ENCODE data around the gene FRAS1. TPM values are rescaled to one million over a fixed set of nuclear protein-coding genes. Genes with fewer than 3 reads are reported as not detected.

Gene FRAS1
- total RNA-seq, 1 donor from 2014 or later = 8.8 TPM

GRCh38 chr4:78186597-78187543 is 129.7 kb downstream of the FRAS1 start:
- no peaks in the 10 kb centered on the region for H3K9me3 ChIP-seq
- intact Hi-C loops (cut with DNase I) = no loop called here
- no peaks in the 10 kb centered on the region for H3K36me3 ChIP-seq
- H3K4me3 ChIP-seq = no peak overlapping the region
- no peak for TF ChIP-seq POLR2A (IDR thresholded peaks at IDR 0.05)
- TF ChIP-seq CTCF (IDR thresholded peaks at IDR 0.05) = no peak
- no peak for TF ChIP-seq POLR2AphosphoS5 (IDR thresholded peaks at IDR 0.05; ENCODE audit: insufficient read depth in 1 of 2, low read depth in 1 of 2)
- no peak for DNase-seq (ENCODE audit: extremely low spot score in 2 of 2)
- no peak overlapping the region for H3K27ac ChIP-seq
- no peaks in the 10 kb centered on the region for H3K27me3 ChIP-seq
- H3K4me1 ChIP-seq = no peaks in the 10 kb centered on the region

GRCh38 chr4:78190068-78190467 is 132.9 kb downstream of the FRAS1 start:
- H3K9me3 ChIP-seq = no peaks in the 10 kb centered on the region
- DNase-seq (ENCODE audit: extremely low spot score in 2 of 2) = no peak
- H3K36me3 ChIP-seq = no peaks in the 10 kb centered on the region
- no peak overlapping the region for H3K4me3 ChIP-seq
- no peaks in the 10 kb centered on the region for H3K27me3 ChIP-seq
- no peak overlapping the region for H3K27ac ChIP-seq
- intact Hi-C loops (cut with DNase I) = no loop called here
- no peak for TF ChIP-seq POLR2A (IDR thresholded peaks at IDR 0.05)
- no peak for TF ChIP-seq POLR2AphosphoS5 (IDR thresholded peaks at IDR 0.05; ENCODE audit: insufficient read depth in 1 of 2, low read depth in 1 of 2)
- TF ChIP-seq CTCF (IDR thresholded peaks at IDR 0.05) = no peak
- no peaks in the 10 kb centered on the region for H3K4me1 ChIP-seq

GRCh38 chr4:78190595-78190994 is 133.5 kb downstream of the FRAS1 start:
- Histone ChIP-seq H3K4me3 (no peak overlapping the region), H3K4me1 (no peaks in the 10 kb centered on the region), H3K27me3 (no peaks in the 10 kb centered on the region), H3K36me3 (no peaks in the 10 kb centered on the region), H3K27ac (no peak overlapping the region), H3K9me3 (no peaks in the 10 kb centered on the region)
- no peak for DNase-seq (ENCODE audit: extremely low spot score in 2 of 2)
- TF ChIP-seq POLR2A (IDR thresholded peaks at IDR 0.05) (no peak), CTCF (IDR thresholded peaks at IDR 0.05) (no peak), POLR2AphosphoS5 (IDR thresholded peaks at IDR 0.05; ENCODE audit: insufficient read depth in 1 of 2, low read depth in 1 of 2) (no peak)
- intact Hi-C loops (cut with DNase I) = no loop called here

GRCh38 chr4:78197947-78198346 is 140.8 kb downstream of the FRAS1 start:
- Histone ChIP-seq H3K36me3 (no peaks in the 10 kb centered on the region), H3K9me3 (no peaks in the 10 kb centered on the region), H3K27ac (no peak overlapping the region), H3K27me3 (no peaks in the 10 kb centered on the region), H3K4me1 (no peaks in the 10 kb centered on the region), H3K4me3 (no peak overlapping the region)
- DNase-seq (ENCODE audit: extremely low spot score in 2 of 2) = no peak
- no peak for TF ChIP-seq CTCF (IDR thresholded peaks at IDR 0.05)
- TF ChIP-seq POLR2A (IDR thresholded peaks at IDR 0.05) = no peak
- TF ChIP-seq POLR2AphosphoS5 (IDR thresholded peaks at IDR 0.05; ENCODE audit: insufficient read depth in 1 of 2, low read depth in 1 of 2) = no peak
- intact Hi-C loops (cut with DNase I) = no loop called here

- no peak for DNase-seq (ENCODE audit: extremely low spot score in 2 of 2)
- H3K9me3 ChIP-seq = no peaks in the 10 kb centered on the region
- TF ChIP-seq POLR2A (IDR thresholded peaks at IDR 0.05) (no peak), POLR2AphosphoS5 (IDR thresholded peaks at IDR 0.05; ENCODE audit: insufficient read depth in 1 of 2, low read depth in 1 of 2) (no peak), CTCF (IDR thresholded peaks at IDR 0.05) (no peak)
- intact Hi-C loops (cut with DNase I) = no loop called here
- H3K27ac ChIP-seq = no peak overlapping the region
- no peaks in the 10 kb centered on the region for H3K36me3 ChIP-seq
- no peak overlapping the region for H3K4me3 ChIP-seq
- H3K4me1 ChIP-seq = no peaks in the 10 kb centered on the region
- H3K27me3 ChIP-seq = no peaks in the 10 kb centered on the region
Observed at GRCh38 chr4:78199984-78200383, 142.9 kb downstream of the FRAS1 start.

All from vagina (tissue), 2 donors.